Suprapubic skin (tissue), 4 donors: Measurements from ENCODE around the gene MAP4K3. TPM values are rescaled to one million over a fixed set of nuclear protein-coding genes. Genes with fewer than 3 reads are reported as not detected.

Experiments
- DNase-seq, 2 donors: peaks; one replicate each; pipeline ENCODE4 v3.0.0-alpha.2; 2019; ENCODE audit warnings: low spot score in 2 of 2
- H3K27ac ChIP-seq: fragments of 200-600 bp; sonication (generic); one replicate; pipeline ENCODE4 v1.5.1; 2019
- H3K27me3 ChIP-seq: fragments of 200-600 bp; sonication (generic); one replicate; pipeline ENCODE4 v1.5.1; 2019
- H3K36me3 ChIP-seq: fragments of 200-600 bp; sonication (generic); one replicate; pipeline ENCODE4 v1.5.1; 2019
- H3K4me1 ChIP-seq: fragments of 200-600 bp; sonication (generic); one replicate; pipeline ENCODE4 v1.5.1; 2019
- H3K4me3 ChIP-seq: fragments of 200-600 bp; sonication (generic); one replicate; pipeline ENCODE4 v1.5.1; 2019; ENCODE audit warnings: mild to moderate bottlenecking
- H3K9me3 ChIP-seq: fragments of 200-600 bp; sonication (generic); one replicate; pipeline ENCODE4 v1.5.1; 2019
- CTCF ChIP-seq, 2 donors: fragments of 200-600 bp in 1 of 2; fragments of 450-650 bp in 1 of 2; sonication (generic) in 1 of 2; IDR thresholded peaks; one replicate each; pipeline ENCODE4 v1.5.1; 2016 to 2019; ENCODE audit warnings: antibody characterized with exemption in 2 of 2, mild to moderate bottlenecking in 1 of 2, moderate library complexity in 1 of 2
- EP300 ChIP-seq: sonication (generic); formaldehyde crosslinking; IDR thresholded peaks from one replicate; pipeline ENCODE4 v1.6.1; 2017; ENCODE audit warnings: antibody characterized with exemption
- POLR2A ChIP-seq, 2 donors: fragments of 450-650 bp; IDR thresholded peaks; one replicate each; pipeline ENCODE4 v1.6.1; 2017; ENCODE audit warnings: antibody characterized with exemption in 2 of 2, mild to moderate bottlenecking in 2 of 2, moderate library complexity in 2 of 2
- POLR2AphosphoS5 ChIP-seq, 3 donors: sonication (generic); formaldehyde crosslinking; IDR thresholded peaks; one replicate each; pipeline ENCODE4 v1.6.1; 2017; ENCODE audit warnings: antibody characterized with exemption in 3 of 3
- WGBS: methylation state at CpG from one replicate; pipeline ENCODE4 v1.1.5; 2018; 5-methylcytosine and 5-hydroxymethylcytosine counted together
- total RNA-seq, 4 donors: library from RNA; depleted of rRNA; stranded (reverse); fragments of >200 nt; gene quantifications; one replicate each; pipeline ENCODE4 v1.1.0, GENCODE V29; 2016

The MAP4K3 gene
- total RNA-seq, 4 donors from 2014 or later, result 26.3 to 59.9 (median 37.8) TPM

- Histone ChIP-seq H3K4me1 (no peaks in the 10 kb centered on the region), H3K27me3 (no peaks in the 10 kb centered on the region), H3K4me3 (no peak overlapping the region), H3K9me3 (no peaks in the 10 kb centered on the region), H3K36me3 (peaks cover 6% of the 10 kb centered on the region), H3K27ac (no peak overlapping the region)
- no peak for DNase-seq
- TF ChIP-seq POLR2AphosphoS5 (IDR thresholded peaks at IDR 0.05) (no peak), POLR2A (IDR thresholded peaks at IDR 0.05) (no peak), EP300 (no peak), CTCF (IDR thresholded peaks at IDR 0.05) (no peak)
- 87% methylated on average over 3 of the region's 3 CpGs for WGBS
Measured at GRCh38 chr2:39338502-39338901, 98.6 kb downstream of the MAP4K3 start.

- Histone ChIP-seq H3K27me3 (no peaks in the 10 kb centered on the region), H3K9me3 (no peaks in the 10 kb centered on the region), H3K4me3 (no peak overlapping the region), H3K4me1 (no peaks in the 10 kb centered on the region), H3K36me3 (peaks cover 3% of the 10 kb centered on the region), H3K27ac (no peak overlapping the region)
- DNase-seq, result no peak
- 96% methylated on average over 3 of the region's 3 CpGs for WGBS
- no peak for TF ChIP-seq EP300
- no peak for TF ChIP-seq CTCF (IDR thresholded peaks at IDR 0.05)
Measured at GRCh38 chr2:39335930-39336329, 101.2 kb downstream of the MAP4K3 start.

- Histone ChIP-seq H3K4me3 (no peak overlapping the region), H3K27me3 (no peaks in the 10 kb centered on the region), H3K9me3 (no peaks in the 10 kb centered on the region), H3K27ac (no peak overlapping the region), H3K36me3 (peaks cover 3% of the 10 kb centered on the region), H3K4me1 (no peaks in the 10 kb centered on the region)
- 97% methylated on average over 4 of the region's 4 CpGs for WGBS
- no peak for DNase-seq
- TF ChIP-seq POLR2A (IDR thresholded peaks at IDR 0.05), result no peak
- no peak for TF ChIP-seq POLR2AphosphoS5 (IDR thresholded peaks at IDR 0.05)
- no peak for TF ChIP-seq EP300
- TF ChIP-seq CTCF (IDR thresholded peaks at IDR 0.05), result no peak
Measured at GRCh38 chr2:39334978-39335377, 102.1 kb downstream of the MAP4K3 start.

- Histone ChIP-seq H3K9me3 (no peaks in the 10 kb centered on the region), H3K4me3 (no peak overlapping the region), H3K4me1 (no peaks in the 10 kb centered on the region), H3K27ac (no peak overlapping the region), H3K36me3 (peaks cover 3% of the 10 kb centered on the region), H3K27me3 (no peaks in the 10 kb centered on the region)
- DNase-seq, result no peak
- TF ChIP-seq POLR2AphosphoS5 (IDR thresholded peaks at IDR 0.05) (no peak), CTCF (IDR thresholded peaks at IDR 0.05) (no peak), EP300 (no peak), POLR2A (IDR thresholded peaks at IDR 0.05) (no peak)
Measured at GRCh38 chr2:39334529-39334928, 102.6 kb downstream of the MAP4K3 start.

- Histone ChIP-seq H3K9me3 (no peaks in the 10 kb centered on the region), H3K27ac (no peak overlapping the region), H3K27me3 (no peaks in the 10 kb centered on the region), H3K36me3 (peaks cover 26% of the 10 kb centered on the region), H3K4me3 (no peak overlapping the region), H3K4me1 (no peaks in the 10 kb centered on the region)
- 91% methylated on average over 5 of the region's 5 CpGs for WGBS
- TF ChIP-seq CTCF (IDR thresholded peaks at IDR 0.05) (no peak), POLR2A (IDR thresholded peaks at IDR 0.05) (no peak), EP300 (no peak), POLR2AphosphoS5 (IDR thresholded peaks at IDR 0.05) (no peak)
- DNase-seq, result no peak
Measured at GRCh38 chr2:39326644-39327043, 110.4 kb downstream of the MAP4K3 start.
